ENCODE data around the gene RPH3AL. TPM values are rescaled to one million over a fixed set of nuclear protein-coding genes. Genes with fewer than 3 reads are reported as not detected.
A peak's percentile ranks its signal among the peaks of the same experiment; 100 is the strongest.

The RPH3AL gene
- total and polyA plus RNA-seq, 2 of the 8 experiments (the other 6 are each of a cell fraction or from before 2014, with no cell fraction given): 5.6 to 5.8 TPM

DNA sequence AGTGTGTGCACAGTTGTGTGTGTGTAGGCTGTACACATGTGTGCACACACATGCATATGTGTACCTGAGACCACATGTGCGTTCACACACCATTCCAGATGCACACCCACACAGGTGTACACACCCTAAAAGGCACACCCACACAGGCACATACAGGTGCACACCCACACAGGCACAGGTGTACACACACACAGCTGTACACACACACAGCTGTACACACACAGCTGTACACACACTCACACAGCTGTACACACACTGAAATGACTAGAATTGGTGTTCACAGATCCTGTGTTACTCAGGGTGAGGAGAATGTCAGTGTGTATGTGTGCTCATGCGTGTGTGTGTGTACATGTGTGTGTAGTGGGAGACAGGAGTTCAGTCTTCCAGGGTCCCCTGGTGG, 155.3 kb downstream of the RPH3AL start:
- Histone ChIP-seq H3K4me3 (ENCODE audit: extremely low read depth in 1 of 4, insufficient read depth in 2 of 4, low read depth in 3 of 4, low read length in 4 of 4) (no peak overlapping the region), H2BK15ac (ENCODE audit: low read length) (peak overlapping the region; percentile 63; the same call in 1 of the 2 replicates), H4K20me1 (replicated peaks in 1 of 2; ENCODE audit: control insufficient read depth in 1 of 2, insufficient read depth in 2 of 2, low read length in 2 of 2) (no peaks in the 10 kb centered on the region), H3K14ac (ENCODE audit: insufficient read length) (no peak overlapping the region), H3K79me2 (ENCODE audit: control insufficient read depth in 1 of 2, insufficient read depth in 2 of 2, low read length in 2 of 2) (no peaks in the 10 kb centered on the region), H3K36me3 (ENCODE audit: control insufficient read depth in 2 of 4, insufficient read depth in 4 of 4, low read length in 3 of 4) (no peaks in the 10 kb centered on the region), H4K91ac (replicated peaks; ENCODE audit: insufficient read length, low read length) (no peak overlapping the region), H2BK5ac (ENCODE audit: low read depth, low read length) (no peak overlapping the region), H3K18ac (ENCODE audit: extremely low read depth, low read length) (no peak overlapping the region), H3K27ac (ENCODE audit: low read depth, low read length) (no peak overlapping the region), H3K27me3 (replicated peaks in 1 of 4; ENCODE audit: control insufficient read depth in 3 of 4, extremely low read depth in 1 of 4, insufficient read depth in 3 of 4, low read length in 3 of 4) (no peaks in the 10 kb centered on the region; a peak in 1 of 7 replicates), H2AK5ac (ENCODE audit: low read depth, low read length) (peak overlapping the region; percentile 99), H3K9me3 (ENCODE audit: insufficient read depth in 2 of 2, low read depth in 1 of 2, low read length in 1 of 2) (no peaks in the 10 kb centered on the region), H3K4me1 (replicated peaks in 1 of 4; ENCODE audit: control insufficient read depth in 3 of 4, insufficient read depth in 4 of 4, low read length in 3 of 4) (peaks cover 0 to 16% (median 4%) of the 10 kb centered on the region in 4 experiments; a peak in 4 of 7 replicates), H2BK120ac (replicated peaks; ENCODE audit: low read depth, low read length) (no peak overlapping the region), H2BK20ac (ENCODE audit: low read length) (no peak overlapping the region), H4K5ac (ENCODE audit: insufficient read length, low read depth, low read length) (no peak overlapping the region), H3K4ac (replicated peaks; ENCODE audit: insufficient read length, low read depth, low read length) (no peak overlapping the region), H3K23ac (ENCODE audit: insufficient read length) (no peak overlapping the region), H2BK12ac (ENCODE audit: low read depth, low read length) (no peak overlapping the region), H2AFZ (ENCODE audit: low read length) (no peak overlapping the region), H3K56ac (replicated peaks; ENCODE audit: insufficient read length, low read depth, low read length) (no peak overlapping the region), H3K9ac (replicated peaks in 1 of 4; ENCODE audit: extremely low read depth in 1 of 4, low read depth in 3 of 4, low read length in 3 of 4) (no peak overlapping the region; a peak in 1 of 7 replicates), H3K79me1 (ENCODE audit: low read depth, low read length) (no peaks in the 10 kb centered on the region), H3K23me2 (ENCODE audit: low read depth, low read length) (no peaks in the 10 kb centered on the region), H4K8ac (ENCODE audit: extremely low read depth, insufficient read depth, low read length) (no peak overlapping the region), H3K4me2 (ENCODE audit: insufficient read depth in 1 of 2, low read depth in 2 of 2, low read length in 2 of 2) (no peak overlapping the region)
- FAIRE-seq: no peak
- DNase-seq (ENCODE audit: low read depth in 1 of 2, low spot score in 2 of 2): no peak
- ChIA-PET POLR2A (ENCODE audit: partially characterized antibody) (no interaction called here), CTCF (ENCODE audit: partially characterized antibody) (interaction anchor here (1.1 to 1.4 kb wide), 3 partner anchors 111 to 215 kb away, joined by 3 to 6 read pairs (median 4); no protein-coding TSS in a partner anchor)
- 94% methylated on average over 2 of the region's 2 CpGs; no CpG with 5 or more reads in 1 of the 2 experiments for WGBS, 2 experiments (ENCODE audit: extremely low coverage in 1 of 2, insufficient coverage in 1 of 2, insufficient read length in 1 of 2, insufficient replicate concordance in 2 of 2, low coverage in 1 of 2, low lambda C conversion rate in 2 of 2, missing lambda C conversion rate in 1 of 2)
- TF ChIP-seq SP1 (IDR thresholded peaks at IDR 0.05; ENCODE audit: low read depth, low read length): no peak
- TF ChIP-seq, protein P1, sequence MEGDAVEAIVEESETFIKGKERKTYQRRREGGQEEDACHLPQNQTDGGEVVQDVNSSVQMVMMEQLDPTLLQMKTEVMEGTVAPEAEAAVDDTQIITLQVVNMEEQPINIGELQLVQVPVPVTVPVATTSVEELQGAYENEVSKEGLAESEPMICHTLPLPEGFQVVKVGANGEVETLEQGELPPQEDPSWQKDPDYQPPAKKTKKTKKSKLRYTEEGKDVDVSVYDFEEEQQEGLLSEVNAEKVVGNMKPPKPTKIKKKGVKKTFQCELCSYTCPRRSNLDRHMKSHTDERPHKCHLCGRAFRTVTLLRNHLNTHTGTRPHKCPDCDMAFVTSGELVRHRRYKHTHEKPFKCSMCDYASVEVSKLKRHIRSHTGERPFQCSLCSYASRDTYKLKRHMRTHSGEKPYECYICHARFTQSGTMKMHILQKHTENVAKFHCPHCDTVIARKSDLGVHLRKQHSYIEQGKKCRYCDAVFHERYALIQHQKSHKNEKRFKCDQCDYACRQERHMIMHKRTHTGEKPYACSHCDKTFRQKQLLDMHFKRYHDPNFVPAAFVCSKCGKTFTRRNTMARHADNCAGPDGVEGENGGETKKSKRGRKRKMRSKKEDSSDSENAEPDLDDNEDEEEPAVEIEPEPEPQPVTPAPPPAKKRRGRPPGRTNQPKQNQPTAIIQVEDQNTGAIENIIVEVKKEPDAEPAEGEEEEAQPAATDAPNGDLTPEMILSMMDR (IDR thresholded peaks at IDR 0.05; ENCODE audit: control extremely low read depth in 1 of 3, insufficient read depth in 1 of 3, low read depth in 1 of 3, low read length in 3 of 3): no peak
- no peak for TF ChIP-seq NANOG (IDR thresholded peaks at IDR 0.05; ENCODE audit: insufficient read depth, low read depth, low read length, poor library complexity, severe bottlenecking)
- no peak for TF ChIP-seq CHD1 (IDR thresholded peaks at IDR 0.05; ENCODE audit: low read depth, low read length)
- no peak for TF ChIP-seq MAFK (IDR thresholded peaks at IDR 0.05; ENCODE audit: low read depth, low read length)
- no peak for TF ChIP-seq JUN (IDR thresholded peaks at IDR 0.05; ENCODE audit: low read depth, low read length)
- TF ChIP-seq SIN3A (conservative IDR thresholded peaks at IDR 0.05 in 1 of 2, IDR thresholded peaks at IDR 0.05 in 1 of 2; ENCODE audit: low read depth in 1 of 2, low read length in 2 of 2): no peak
- TF ChIP-seq RFX5 (IDR thresholded peaks at IDR 0.05; ENCODE audit: borderline replicate concordance, low read depth, low read length): no peak
- TF ChIP-seq, protein P2, sequence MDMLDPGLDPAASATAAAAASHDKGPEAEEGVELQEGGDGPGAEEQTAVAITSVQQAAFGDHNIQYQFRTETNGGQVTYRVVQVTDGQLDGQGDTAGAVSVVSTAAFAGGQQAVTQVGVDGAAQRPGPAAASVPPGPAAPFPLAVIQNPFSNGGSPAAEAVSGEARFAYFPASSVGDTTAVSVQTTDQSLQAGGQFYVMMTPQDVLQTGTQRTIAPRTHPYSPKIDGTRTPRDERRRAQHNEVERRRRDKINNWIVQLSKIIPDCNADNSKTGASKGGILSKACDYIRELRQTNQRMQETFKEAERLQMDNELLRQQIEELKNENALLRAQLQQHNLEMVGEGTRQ (IDR thresholded peaks at IDR 0.05; ENCODE audit: low read length): no peak
- TF ChIP-seq TEAD4 (IDR thresholded peaks at IDR 0.05; ENCODE audit: low read depth, low read length): no peak

Data from H1 (cell line).